GM21526 (cell line): ENCODE results near the gene TBC1D9B.

ENCODE experiments used
- ATAC-seq: cut with Tn5 transposase; IDR thresholded peaks from one replicate; pipeline ENCODE4 v1.9.1; 2021; ENCODE audit warnings: moderate library complexity; ENCODE audit not compliant: unreplicated experiment, low FRiP score

The TBC1D9B gene

DNA sequence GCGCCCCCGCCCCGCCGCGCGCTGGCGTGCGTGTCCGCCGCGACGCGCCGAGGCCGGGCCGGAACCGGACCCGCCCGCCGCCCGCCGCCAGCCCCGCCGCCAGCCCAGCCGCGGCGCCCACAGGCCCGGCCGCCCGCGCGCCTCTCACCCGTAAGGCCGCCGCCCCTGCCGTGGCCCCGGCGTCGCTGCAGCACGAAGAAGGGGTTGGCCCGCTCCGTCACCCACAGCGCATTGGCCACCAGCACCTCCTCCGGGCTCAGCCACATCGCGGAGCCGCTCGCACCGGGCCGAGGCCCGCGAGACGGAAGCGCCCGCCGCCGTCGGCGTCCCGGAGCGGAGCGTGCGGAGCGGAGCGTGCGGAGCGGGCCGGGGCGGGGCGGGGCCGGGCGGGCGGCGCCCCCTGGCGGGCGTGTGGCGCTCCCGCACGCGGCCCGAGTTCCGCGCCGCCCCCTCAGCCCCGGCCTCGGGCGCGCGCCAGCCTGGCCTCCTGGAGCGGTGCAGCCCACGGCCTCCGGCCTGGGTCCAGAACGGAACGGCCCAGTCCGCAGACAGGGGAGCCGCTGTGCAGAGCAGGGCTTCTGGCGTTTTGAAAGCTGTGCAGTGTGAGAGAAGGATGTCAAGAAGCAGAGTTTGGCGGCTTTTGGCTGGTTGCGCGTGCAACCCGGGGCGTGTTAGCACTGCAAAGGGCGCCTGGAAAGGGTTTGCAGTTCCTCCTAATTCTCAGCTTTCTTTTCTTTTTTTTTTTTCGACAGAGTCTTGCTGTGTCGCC is at the start of gene TBC1D9B:
Gene TBC1D9B, minus strand, starts transcription at position 342 of the 769 bp plus-strand sequence. Its CDS starts 76 bp downstream, at position 266.
- ATAC-seq, result peak; percentile 86

DNA sequence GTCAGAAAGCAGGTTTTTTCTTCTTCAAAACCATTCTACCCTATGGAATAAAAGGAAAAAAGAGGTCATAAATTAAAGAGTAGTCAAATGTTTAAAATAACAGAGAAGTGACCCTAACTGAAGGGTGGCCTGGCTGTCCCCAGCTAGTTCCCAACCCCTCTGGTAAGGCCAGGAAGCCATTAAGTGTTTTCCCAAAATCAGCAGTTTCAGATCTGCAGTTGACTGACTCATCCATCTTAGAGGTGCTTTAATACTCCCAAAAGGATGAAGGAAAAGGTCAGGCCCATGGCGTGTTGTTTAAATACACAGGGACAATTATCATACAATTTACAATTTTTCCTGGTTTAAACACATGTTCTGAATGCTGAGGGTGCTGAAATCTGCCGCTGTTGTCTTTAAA is 47.9 kb upstream of the TBC1D9B start:
- no peak for ATAC-seq

DNA sequence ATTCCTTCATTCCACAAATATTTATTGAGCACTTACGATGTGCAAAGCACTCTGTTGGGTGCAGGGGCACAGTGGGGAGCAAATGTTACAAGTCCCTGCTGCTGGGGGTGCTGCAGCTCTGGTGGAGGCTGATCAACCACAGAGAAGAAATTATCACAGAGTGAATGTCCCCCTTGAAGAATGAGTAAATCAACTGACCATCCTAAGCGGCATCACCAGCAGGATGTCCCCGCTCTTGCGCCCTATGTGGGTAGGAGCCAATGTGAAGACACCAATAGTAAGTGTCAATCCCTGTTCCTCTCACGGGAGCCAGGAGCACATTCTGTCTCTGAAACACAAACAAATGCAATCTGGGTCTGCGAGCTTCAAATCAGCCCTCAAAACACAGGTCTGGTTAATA is 47.4 kb upstream of the TBC1D9B start:
- no peak for ATAC-seq

DNA sequence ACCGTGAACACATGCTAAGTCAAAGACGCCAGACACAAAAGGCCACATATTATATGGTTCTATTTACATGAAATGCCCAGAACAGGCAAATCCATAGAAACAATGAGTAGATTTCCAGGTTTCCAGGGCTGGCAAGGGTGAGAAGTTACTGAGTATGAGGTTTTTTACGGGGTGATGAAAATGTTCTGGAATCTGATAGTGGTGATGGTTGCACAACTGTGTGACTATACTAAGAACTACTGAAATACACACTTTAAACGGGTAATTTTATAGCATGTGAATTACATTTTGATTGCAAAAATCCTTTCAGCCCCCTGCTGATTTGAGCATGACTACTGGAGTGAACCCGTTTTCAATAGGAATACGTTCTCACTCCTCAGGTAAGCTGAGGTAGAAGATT is 46.7 kb upstream of the TBC1D9B start:
- ATAC-seq, result no peak

DNA sequence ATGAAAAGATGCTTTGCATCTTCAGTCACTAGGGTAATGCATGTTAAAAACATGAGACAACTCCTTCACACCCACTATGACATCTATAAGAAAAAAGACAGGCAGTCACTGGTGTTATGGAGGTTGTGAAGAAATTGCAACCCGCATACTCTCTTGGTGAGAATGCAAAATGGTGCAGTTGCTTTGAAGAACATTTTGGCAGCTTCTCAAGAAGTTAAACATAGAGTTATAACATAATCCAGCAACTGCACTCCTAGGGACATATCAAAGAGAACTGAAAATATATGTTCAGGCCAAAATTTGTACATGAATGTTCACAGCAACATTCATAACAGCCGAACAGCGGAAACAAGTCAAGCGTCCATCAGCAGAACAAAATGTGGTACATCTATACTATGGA is 46.3 kb upstream of the TBC1D9B start:
- ATAC-seq, result no peak

DNA sequence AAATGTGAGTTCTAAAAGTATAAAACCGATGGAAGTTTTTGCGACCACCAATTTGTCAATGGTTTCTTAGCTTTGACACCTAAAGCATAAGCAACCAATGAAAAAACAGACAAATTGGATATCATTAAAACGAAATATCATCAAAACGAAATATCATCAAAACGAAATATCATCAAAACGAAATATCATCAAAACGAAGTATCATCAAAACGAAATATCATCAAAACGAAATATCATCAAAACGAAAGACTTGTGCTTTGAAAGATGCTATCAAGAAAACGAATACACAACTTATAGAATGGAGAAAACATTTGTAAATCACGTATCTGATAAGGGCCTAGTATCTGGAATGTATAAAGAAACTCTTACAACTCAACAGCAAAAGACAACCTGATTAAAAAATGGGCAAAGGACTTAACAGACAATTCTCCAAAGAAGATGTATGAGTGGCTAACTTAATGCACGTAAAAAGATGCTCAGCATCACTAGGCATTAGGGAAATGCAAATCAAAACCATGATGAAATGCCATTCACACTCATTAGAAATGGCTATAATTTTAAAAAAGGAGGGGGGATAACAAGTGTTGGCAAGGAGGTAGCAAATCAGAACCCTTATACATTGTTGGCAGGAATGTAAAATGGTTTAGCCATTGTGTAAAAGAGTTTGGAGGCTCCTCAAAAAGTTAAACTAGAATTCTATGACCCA is 29.4 kb upstream of the TBC1D9B start:
- no peak for ATAC-seq

DNA sequence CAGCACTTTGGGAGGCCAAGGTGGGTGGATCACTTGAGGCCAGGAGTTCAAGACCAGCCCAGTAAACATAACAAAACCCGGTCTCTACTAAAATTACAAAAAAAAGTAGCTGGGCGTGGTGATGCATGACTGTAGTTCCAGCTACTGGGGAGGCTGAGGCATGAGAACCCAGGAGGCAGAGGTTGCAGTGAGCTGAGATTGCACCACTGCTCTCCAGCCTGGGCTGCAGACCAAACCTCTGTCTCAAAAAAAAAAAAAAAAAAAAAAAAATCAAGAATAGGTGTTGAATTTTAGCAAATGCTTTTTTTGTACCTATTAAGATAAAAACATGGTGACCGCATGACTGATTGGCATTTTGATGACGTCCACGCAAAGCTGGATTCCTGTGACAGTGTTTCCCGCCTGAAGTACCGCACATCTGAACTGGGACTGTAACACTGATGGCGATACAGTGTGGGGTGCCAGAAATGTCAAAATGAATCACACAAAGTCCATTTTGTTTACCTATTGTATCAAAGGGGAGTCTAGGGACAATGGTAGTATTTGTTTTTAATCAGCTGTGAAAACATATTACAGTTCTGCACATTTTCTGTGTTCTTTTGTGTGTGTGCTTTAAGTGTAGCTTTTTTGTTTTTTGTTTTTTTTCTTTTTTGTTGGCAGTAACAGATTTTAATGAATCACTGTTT is 23.2 kb upstream of the TBC1D9B start:
- no peak for ATAC-seq

DNA sequence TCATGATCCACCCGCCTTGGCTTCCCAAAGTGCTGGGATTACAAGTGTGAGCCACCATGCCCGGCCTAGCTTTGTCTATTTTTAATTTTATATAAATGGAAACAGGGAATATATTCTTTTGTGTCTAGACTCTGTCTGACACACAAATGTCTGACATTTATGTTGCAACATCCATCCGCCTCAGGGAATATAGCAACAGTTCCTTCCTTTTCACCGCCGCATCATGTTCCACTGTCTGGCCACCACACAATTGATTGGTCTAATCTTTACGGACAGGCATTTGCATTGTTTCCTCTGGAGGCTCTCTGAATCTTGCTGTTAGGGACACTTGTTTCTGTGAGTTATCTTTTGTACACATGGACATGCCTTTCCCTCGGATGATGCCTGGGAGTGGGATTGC is 20.1 kb upstream of the TBC1D9B start:
- ATAC-seq, result no peak

DNA sequence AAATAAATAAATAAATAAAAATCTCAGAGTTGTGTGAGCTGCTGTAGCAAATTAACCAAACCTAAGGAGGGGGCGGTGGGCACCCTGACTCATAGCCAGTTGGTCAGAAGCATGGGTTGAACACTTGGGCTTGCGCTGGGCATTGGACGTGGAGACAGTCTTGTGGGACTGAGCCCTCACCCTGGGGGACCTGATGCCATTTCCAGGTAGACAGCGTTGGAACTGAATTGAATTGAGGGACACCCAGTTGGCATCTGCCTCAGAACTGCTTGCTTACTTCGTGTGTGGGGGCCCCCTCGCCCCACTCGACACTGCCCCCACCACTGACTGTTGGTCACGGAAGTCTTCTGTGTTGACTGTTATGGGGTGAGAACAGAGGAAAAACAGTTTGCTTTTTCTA is 19.0 kb upstream of the TBC1D9B start:
- no peak for ATAC-seq

DNA sequence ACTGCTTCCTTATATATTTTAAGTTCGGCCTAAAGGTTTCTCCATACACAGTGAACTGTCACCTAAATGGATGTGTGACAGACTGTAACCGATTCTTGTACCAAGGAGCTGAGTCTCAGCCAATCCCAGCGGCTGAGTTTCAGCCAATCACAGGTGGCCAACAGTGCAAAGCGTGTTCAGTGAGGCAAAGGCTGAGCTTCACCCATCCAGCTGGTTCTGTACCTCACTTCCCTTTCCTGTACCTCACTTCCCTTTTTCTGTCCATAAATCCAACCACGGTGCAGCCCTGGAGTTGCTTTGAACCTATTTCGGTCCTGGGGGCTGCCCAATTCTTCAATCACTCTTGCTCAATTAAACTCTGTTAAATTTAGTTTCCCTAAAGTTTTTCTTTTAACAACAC is 15.7 kb upstream of the TBC1D9B start:
- ATAC-seq, result no peak

DNA sequence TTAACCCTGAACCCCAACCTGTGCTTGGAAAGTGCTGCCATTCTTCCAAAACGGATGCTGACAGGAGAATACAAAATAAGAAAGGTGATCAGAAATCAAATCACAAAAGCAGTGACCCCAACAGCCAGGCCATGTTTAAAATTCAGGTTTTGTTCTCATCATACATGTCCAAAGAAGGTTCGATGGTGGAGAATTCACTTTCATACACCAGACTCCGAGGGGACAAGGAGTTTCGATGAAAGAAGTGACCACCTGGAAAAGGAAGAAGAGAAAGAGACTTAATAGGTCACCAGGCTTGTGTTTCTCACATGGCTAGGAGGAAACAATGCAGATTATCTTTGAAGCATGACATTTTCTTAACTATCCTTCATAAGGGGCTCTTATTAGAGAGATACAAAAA is 12.5 kb upstream of the TBC1D9B start:
- ATAC-seq, result no peak

DNA sequence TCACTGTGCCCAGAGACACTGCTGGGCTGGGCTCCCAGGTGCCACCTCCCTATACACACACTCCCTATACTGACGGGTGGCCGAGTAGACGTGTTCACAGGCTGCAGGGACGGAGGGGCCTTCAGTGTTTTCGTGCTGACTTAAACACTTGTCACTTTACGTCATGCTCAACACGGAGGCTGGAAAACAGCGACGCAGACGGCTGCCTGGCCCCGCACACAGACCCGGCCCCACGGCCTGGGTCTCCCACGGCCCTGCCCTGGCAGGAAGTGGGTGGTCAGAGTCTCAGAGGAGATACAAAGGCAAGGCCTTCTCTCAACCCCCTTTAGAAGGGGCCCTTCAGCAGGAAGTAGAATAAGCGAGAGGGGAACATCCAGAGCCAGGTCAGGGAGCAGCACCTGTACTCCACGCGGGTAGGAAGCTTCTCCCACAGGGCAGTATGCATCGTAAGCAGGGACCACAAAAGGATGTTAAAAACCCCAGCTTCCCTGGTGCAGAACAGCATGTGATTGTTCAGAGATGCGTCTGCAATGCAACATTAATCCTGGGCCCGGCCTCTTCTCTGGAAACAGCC is 11.9 kb upstream of the TBC1D9B start:
- ATAC-seq, result no peak

DNA sequence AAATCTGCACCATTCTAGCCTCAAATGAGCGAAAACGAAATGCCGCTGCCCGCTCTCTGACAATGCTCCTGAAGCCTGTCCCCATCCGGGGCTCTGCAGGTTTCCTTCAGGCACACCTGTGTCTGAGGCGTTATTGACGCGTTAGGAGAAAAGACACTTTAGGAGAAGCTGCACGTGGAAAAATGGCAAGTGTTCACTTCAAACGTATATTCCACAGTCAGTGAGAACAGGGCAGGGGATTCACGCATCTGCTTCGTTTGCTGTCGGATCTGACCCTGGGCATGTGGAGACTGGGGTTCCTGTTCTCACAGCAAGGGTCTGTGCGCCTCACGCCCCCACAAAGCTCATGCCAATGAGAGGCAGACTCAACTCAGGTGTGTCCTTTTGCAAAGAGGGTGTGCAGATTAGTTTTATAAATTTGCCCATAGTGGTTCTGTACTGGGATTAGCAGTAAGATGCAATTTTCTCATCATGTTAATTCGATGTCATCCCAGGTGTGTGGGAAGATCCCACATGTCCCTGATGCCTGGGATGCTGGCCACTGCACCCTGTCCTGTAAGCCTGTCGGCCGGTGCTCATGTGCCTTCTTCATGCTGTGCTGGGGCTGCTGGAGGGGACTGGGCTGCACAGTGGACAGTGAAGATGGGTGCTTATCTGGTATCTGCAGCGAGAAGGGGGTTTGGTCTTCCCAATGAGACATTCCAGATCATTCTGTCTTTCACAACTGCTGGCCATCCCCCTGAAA is 11.2 kb upstream of the TBC1D9B start:
- ATAC-seq, result no peak

DNA sequence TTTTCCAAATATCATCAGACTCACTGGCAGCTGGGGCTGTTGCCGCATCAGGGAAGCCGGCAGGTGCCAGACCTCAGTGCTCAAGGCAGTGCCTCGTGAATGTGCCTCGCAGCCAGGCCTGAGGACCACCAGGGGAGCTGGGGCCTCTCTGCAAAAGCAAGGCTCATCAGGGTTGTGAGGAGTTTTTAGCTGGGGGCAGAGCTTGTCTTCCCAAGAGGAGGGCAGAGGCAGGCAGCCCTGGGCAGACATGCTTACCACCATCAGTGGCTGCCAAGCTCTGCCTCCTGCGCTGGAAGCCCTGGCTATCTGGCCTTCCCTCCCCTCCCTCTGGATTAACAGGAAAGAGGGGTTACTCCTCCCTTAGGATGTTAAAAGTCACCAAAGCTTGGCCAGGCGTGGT is 8.8 kb upstream of the TBC1D9B start:
- no peak for ATAC-seq

DNA sequence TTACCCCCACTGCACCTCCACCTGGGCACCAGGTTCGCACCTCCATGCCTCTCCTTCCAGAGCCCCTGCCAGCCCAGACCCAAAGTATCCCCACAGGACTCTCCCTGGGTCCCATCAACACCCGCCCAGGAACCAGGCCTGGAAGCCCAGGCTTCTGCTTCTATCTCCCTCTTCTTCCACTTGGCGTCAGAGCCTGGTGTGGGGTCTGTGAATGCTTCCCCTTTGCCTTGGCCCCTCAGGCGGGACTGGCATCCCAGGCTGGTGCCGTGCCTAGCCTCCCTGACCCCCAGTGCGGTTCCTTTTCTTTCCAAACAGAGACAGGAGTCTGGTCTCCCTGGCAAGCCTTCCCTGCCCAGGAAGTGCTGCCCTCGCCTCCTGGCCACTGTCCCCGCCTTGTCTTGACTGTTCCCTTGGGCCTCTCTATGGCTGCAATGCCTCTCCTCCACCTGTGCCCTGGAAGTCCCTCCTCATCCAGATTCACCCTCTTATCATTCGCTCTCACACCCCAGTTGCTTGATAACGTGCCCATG is 7.8 kb upstream of the TBC1D9B start:
- ATAC-seq, result no peak

DNA sequence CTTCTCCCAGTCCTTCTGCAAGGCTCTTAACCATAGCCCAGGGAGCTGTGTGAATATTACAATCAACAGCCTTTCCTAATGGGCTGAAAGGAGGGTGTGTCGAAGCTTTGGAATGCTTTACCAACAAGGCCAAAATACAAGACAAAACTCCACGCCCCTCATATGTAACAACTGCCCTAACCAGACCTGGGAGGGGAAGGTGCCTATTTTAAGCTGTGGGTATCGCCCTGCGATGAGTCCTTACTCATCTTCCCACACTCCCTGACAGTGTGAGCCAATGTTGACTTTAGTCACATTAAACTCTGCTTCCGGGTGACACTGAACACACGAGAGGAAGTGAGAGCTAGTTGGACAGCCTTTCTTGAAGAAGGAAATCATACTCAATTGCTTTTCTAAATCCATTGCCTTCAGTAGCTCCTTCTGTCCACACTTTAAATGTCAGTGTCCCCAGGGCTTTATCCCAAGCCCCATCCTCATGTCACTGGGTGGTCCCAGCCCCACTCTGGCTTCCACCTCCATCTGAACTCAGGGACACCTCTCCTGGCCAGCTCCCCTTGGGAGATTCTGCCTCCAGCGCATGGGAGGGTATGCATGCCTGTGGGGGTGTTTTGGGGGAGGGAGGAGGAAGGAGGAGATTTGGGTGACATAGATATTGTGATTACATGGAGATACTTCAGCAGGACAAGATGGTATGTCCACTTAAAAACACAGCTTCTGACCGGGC is 6.5 kb upstream of the TBC1D9B start:
- ATAC-seq, result peak; percentile 54

DNA sequence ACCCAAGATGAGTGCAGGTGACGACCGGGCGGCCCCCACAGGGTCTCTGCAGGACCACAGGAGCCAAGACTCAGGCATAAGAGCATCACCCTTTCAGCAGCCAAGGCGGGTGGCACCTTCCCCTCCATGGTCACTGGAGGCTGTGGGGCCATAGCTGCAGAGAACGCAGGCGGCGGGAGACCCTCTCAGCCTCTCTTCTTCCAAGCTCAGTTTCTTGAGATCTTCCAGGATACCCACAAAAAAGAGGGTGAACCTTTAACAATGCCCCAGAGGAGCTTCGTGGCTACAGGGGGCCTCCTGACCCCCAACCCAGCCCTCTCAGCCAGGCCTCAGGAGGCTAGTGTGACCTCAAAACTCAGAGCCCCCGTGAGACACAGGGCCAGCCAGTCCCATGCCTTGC is 5.8 kb upstream of the TBC1D9B start:
- no peak for ATAC-seq

DNA sequence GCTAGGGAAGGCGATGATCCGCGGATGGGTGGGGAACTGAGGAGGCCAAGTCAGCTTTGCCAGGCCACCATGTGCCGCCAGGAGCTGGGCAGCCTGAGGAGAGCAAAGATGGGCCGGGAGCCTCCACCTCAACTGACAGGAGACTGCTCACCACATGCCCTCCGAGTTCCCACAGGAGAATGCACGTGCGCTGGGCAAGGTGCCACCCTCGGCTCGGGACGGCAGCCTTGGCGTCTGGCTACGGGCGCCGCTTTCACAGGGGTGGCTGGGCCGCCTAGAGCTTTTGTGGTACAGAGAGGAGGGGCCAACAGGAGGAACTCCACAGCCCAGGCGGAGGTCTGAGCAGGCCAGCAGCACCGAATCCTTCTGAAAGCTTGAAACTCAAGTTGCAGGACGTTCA is 5.3 kb upstream of the TBC1D9B start:
- no peak for ATAC-seq

DNA sequence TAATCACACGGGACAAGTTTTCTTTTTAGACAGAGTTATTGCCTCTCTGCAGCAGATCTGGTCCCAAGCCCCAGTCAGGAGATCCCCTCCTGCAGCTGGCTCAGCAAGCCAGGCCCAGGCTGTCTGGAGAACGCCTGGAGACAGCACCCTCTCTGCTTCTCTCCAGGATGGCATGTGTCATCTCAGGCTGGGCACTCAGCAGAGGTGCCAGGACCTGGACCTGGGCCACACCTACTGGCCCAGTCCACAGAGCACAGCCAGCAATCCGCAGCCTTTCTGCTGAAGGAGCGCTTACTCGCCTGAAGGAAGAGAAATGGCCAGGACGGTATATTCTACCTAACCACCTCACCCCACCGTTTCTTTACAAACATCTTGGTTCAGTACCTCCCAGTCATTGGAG is 4.7 kb upstream of the TBC1D9B start:
- ATAC-seq, result no peak

DNA sequence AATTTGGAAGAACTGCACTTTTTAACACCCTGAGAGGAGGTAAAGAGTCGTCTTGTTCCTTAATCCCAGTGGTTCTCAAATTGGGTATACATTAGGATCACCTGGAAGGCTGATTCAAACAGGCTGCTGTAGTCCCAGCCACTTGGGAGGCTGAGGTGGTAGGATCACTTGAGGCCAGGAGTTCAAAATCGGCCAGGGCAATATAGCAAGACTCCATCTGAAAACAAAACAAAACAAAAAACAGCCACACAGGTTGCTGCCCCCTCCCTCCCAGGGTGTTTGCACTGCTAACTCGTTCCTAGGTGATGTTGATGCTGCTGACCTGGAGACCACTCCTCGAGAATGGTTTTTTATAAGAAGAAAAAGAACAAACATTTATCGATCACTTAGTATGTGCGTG is 1.5 kb upstream of the TBC1D9B start:
- no peak for ATAC-seq
